AG09309 (cell line): ENCODE measurements around the gene PCK2.

Experiments
- DNase-seq: peaks from one replicate; pipeline ENCODE4 v3.0.0-alpha.2; 2010; ENCODE audit warnings: low read depth
- H3K4me3 ChIP-seq: 2 replicates; pipeline ENCODE4 v1.5.1; 2011; ENCODE audit warnings: mild to moderate bottlenecking, low read depth, low read length, moderate library complexity; ENCODE audit not compliant: control insufficient read depth
- CTCF ChIP-seq: IDR thresholded peaks from 2 replicates; pipeline ENCODE4 v1.5.1; 2011; ENCODE audit warnings: mild to moderate bottlenecking, low read depth, low read length, inconsistent platforms; ENCODE audit not compliant: insufficient read depth, control insufficient read depth; ENCODE audit errors: missing control alignments

Gene PCK2

GRCh38 chr14:24077086-24077485 lies 17.0 kb upstream of the PCK2 start:
- no peak overlapping the region for H3K4me3 ChIP-seq
- TF ChIP-seq CTCF, result no peak
- no peak for DNase-seq

GRCh38 chr14:24078146-24078545 lies 16.0 kb upstream of the PCK2 start:
- TF ChIP-seq CTCF, result no peak
- no peak for DNase-seq
- H3K4me3 ChIP-seq, result no peak overlapping the region

- no peak overlapping the region for H3K4me3 ChIP-seq
- no peak for TF ChIP-seq CTCF
- DNase-seq, result no peak
These were observed 14.5 kb upstream of the PCK2 start for GRCh38 chr14:24079491-24080141.

- no peak for DNase-seq
- TF ChIP-seq CTCF, result no peak
- no peak overlapping the region for H3K4me3 ChIP-seq
These were observed 14.0 kb upstream of the PCK2 start for GRCh38 chr14:24080142-24080530.

- DNase-seq, result no peak
- TF ChIP-seq CTCF, result no peak
These were observed 13.0 kb upstream of the PCK2 start for GRCh38 chr14:24080888-24081738.

DNA sequence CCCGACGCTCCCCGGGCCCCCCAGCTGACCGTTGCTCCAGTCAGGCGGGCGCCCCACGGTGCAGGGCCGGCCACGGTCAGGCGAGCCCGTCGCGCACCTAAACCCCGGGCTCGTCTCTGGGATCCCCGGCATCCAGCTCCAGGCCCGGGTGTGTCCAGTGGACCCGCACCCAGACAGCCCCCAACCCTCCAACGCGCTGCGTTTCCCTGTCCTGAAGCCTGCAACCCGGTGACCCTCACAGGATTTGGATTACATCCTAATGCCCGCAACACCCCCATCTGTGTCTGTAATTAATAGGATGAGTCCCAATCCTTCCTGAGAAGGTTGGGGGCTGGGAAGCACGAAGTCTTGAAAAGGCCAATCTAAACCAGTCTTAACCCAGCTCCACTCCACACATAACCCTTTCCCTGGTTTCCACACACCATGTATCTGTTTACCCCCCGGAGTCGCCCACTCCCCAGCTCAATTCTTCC lies 12.3 kb upstream of the PCK2 start:
- no peak for DNase-seq
- TF ChIP-seq CTCF, result no peak
- H3K4me3 ChIP-seq, result peak overlapping the region; percentile 37

More at GRCh38 chr14:24080888-24081738, 13.0 kb upstream of the PCK2 start:
- H3K4me3 ChIP-seq, result peak overlapping the region; percentile 56
